Measurements from ENCODE around the gene SYCN. TPM values are rescaled to one million over a fixed set of nuclear protein-coding genes. Genes with fewer than 3 reads are reported as not detected.

Gene SYCN
- total and polyA plus RNA-seq, 2 of the 13 experiments (the other 11 are each of a cell fraction or from before 2014, with no cell fraction given) = not detected

DNA sequence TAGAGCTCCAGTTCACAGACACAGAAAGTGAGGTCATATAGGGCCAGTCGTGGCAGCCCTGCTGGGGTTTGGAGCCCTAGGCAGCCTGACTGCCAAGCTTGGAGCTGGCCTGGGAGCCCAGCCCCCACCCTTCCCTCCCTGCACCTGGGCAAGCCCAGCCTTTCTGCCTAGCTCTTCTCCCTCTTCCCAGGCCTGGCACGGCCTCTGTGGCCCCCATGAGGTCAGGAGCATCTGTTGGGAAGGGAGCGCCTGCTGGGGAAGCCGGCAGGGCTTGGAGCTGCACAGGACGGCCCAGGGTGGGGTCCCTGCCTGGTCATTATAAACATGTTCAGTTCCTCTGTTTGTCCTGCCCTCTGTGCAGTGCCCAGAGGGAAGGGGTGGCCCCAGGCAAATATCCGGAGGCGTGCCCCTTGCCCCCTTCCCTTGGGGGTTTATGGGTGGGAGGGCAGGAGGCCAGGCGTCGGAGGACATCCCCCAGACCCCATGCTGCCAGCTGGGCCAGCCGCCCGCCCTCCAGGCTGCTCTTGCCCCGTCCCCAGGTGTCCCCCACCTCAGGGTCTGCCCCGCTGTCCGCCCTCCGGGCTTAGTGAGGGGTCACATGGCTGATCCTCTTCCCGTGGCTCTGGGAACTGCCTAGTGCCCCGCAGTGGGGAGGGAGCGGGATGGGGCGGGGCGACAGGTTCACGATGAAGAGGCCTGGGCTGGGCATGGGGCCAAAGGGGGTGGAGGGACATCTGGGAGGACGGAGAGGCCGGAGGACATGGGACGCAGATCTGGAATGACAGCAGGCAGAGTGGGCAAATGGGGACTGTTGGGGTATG lies 37.3 kb downstream of the SYCN start (continued):
- TF ChIP-seq, protein P1, sequence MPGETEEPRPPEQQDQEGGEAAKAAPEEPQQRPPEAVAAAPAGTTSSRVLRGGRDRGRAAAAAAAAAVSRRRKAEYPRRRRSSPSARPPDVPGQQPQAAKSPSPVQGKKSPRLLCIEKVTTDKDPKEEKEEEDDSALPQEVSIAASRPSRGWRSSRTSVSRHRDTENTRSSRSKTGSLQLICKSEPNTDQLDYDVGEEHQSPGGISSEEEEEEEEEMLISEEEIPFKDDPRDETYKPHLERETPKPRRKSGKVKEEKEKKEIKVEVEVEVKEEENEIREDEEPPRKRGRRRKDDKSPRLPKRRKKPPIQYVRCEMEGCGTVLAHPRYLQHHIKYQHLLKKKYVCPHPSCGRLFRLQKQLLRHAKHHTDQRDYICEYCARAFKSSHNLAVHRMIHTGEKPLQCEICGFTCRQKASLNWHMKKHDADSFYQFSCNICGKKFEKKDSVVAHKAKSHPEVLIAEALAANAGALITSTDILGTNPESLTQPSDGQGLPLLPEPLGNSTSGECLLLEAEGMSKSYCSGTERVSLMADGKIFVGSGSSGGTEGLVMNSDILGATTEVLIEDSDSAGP (CRISPR knock-in tag; IDR thresholded peaks at IDR 0.05; ENCODE audit: borderline replicate concordance) = no peak
- no peak for TF ChIP-seq PRMT3 (CRISPR knock-in tag; IDR thresholded peaks at IDR 0.05; ENCODE audit: borderline replicate concordance, low read depth)
- no peak for TF ChIP-seq ZNF652 (CRISPR knock-in tag; IDR thresholded peaks at IDR 0.05; ENCODE audit: borderline replicate concordance, low read depth)
- peak; percentile 14 for TF ChIP-seq HNRNPK (IDR thresholded peaks at IDR 0.05; ENCODE audit: low read depth, low read length, poor library complexity, severe bottlenecking)
- TF ChIP-seq HHEX (CRISPR knock-in tag; IDR thresholded peaks at IDR 0.05) = no peak
- TF ChIP-seq, protein P2, sequence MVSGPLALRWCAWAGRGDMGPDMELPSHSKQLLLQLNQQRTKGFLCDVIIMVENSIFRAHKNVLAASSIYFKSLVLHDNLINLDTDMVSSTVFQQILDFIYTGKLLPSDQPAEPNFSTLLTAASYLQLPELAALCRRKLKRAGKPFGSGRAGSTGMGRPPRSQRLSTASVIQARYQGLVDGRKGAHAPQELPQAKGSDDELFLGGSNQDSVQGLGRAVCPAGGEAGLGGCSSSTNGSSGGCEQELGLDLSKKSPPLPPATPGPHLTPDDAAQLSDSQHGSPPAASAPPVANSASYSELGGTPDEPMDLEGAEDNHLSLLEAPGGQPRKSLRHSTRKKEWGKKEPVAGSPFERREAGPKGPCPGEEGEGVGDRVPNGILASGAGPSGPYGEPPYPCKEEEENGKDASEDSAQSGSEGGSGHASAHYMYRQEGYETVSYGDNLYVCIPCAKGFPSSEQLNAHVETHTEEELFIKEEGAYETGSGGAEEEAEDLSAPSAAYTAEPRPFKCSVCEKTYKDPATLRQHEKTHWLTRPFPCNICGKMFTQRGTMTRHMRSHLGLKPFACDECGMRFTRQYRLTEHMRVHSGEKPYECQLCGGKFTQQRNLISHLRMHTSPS (CRISPR knock-in tag; IDR thresholded peaks at IDR 0.05; ENCODE audit: low read depth) = peak; percentile 85; the same call in 1 of the 2 replicates
- peak; percentile 9; the same call in 1 of the 2 replicates for TF ChIP-seq MAZ (IDR thresholded peaks at IDR 0.05; ENCODE audit: borderline replicate concordance, low read depth, low read length)
- no peak for TF ChIP-seq MAZ (CRISPR knock-in tag; IDR thresholded peaks at IDR 0.05; ENCODE audit: low read depth)
- TF ChIP-seq HNRNPL (IDR thresholded peaks at IDR 0.05; ENCODE audit: low read depth, low read length) = peak; percentile 93
- no peak for TF ChIP-seq RBAK (CRISPR knock-in tag; IDR thresholded peaks at IDR 0.05)
- TF ChIP-seq PHF8 (CRISPR knock-in tag; IDR thresholded peaks at IDR 0.05) = no peak
- 0 out of 2 replicates have a peak, but pooled peaks have one; percentile 55 for TF ChIP-seq ZBTB7B (CRISPR knock-in tag; IDR thresholded peaks at IDR 0.05)
- TF ChIP-seq ZNF850 (CRISPR knock-in tag; conservative IDR thresholded peaks at IDR 0.05) = no peak
- TF ChIP-seq MIER2 (CRISPR knock-in tag; IDR thresholded peaks at IDR 0.05) = no peak
- no peak for TF ChIP-seq ELF3 (CRISPR knock-in tag; IDR thresholded peaks at IDR 0.05)
- TF ChIP-seq, protein P3, sequence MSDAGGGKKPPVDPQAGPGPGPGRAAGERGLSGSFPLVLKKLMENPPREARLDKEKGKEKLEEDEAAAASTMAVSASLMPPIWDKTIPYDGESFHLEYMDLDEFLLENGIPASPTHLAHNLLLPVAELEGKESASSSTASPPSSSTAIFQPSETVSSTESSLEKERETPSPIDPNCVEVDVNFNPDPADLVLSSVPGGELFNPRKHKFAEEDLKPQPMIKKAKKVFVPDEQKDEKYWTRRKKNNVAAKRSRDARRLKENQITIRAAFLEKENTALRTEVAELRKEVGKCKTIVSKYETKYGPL (CRISPR knock-in tag; IDR thresholded peaks at IDR 0.05) = no peak
- TF ChIP-seq, protein P4, sequence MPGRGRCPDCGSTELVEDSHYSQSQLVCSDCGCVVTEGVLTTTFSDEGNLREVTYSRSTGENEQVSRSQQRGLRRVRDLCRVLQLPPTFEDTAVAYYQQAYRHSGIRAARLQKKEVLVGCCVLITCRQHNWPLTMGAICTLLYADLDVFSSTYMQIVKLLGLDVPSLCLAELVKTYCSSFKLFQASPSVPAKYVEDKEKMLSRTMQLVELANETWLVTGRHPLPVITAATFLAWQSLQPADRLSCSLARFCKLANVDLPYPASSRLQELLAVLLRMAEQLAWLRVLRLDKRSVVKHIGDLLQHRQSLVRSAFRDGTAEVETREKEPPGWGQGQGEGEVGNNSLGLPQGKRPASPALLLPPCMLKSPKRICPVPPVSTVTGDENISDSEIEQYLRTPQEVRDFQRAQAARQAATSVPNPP (CRISPR knock-in tag; IDR thresholded peaks at IDR 0.05) = no peak
- TF ChIP-seq FOXM1 (CRISPR knock-in tag; IDR thresholded peaks at IDR 0.05) = no peak
- TF ChIP-seq TBX2 (CRISPR knock-in tag; IDR thresholded peaks at IDR 0.05; ENCODE audit: borderline replicate concordance) = 0 out of 2 replicates have a peak, but pooled peaks have one; percentile 20
- TF ChIP-seq, protein P5, sequence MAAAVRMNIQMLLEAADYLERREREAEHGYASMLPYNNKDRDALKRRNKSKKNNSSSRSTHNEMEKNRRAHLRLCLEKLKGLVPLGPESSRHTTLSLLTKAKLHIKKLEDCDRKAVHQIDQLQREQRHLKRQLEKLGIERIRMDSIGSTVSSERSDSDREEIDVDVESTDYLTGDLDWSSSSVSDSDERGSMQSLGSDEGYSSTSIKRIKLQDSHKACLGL (CRISPR knock-in tag; IDR thresholded peaks at IDR 0.05) = no peak
- peak; percentile 45; the same call in 1 of the 2 replicates for TF ChIP-seq POLR2G (IDR thresholded peaks at IDR 0.05; ENCODE audit: low read depth, low read length)
- no peak for TF ChIP-seq SOX5 (CRISPR knock-in tag; IDR thresholded peaks at IDR 0.05; ENCODE audit: borderline replicate concordance)
